ENCODE data around the gene SLC17A7.
A peak's percentile ranks its signal among the peaks of the same experiment; 100 is the strongest.

SLC17A7 gene

GRCh38 chr19:49438261-49438660 is 3.1 kb downstream of the SLC17A7 start:
- Mint-ChIP-seq H3K9me3 (peaks cover 3% of the 10 kb centered on the region), H3K4me1 (peaks cover 27% of the 10 kb centered on the region), H3K36me3 (ENCODE audit: low read depth) (peaks cover 3% of the 10 kb centered on the region), H3K27ac (no peak overlapping the region), H3K4me3 (peak overlapping the region; percentile 0 to 48 (median 14)), H3K27me3 (ENCODE audit: low read depth) (peaks cover 100% of the 10 kb centered on the region)
- TF ChIP-seq, protein P1, sequence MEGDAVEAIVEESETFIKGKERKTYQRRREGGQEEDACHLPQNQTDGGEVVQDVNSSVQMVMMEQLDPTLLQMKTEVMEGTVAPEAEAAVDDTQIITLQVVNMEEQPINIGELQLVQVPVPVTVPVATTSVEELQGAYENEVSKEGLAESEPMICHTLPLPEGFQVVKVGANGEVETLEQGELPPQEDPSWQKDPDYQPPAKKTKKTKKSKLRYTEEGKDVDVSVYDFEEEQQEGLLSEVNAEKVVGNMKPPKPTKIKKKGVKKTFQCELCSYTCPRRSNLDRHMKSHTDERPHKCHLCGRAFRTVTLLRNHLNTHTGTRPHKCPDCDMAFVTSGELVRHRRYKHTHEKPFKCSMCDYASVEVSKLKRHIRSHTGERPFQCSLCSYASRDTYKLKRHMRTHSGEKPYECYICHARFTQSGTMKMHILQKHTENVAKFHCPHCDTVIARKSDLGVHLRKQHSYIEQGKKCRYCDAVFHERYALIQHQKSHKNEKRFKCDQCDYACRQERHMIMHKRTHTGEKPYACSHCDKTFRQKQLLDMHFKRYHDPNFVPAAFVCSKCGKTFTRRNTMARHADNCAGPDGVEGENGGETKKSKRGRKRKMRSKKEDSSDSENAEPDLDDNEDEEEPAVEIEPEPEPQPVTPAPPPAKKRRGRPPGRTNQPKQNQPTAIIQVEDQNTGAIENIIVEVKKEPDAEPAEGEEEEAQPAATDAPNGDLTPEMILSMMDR (IDR thresholded peaks at IDR 0.05; ENCODE audit: unreplicated experiment in 3 of 3): no peak

GRCh38 chr19:49437231-49437630 is 4.1 kb downstream of the SLC17A7 start:
- Mint-ChIP-seq H3K4me1 (peaks cover 24% of the 10 kb centered on the region), H3K4me3 (no peak overlapping the region), H3K27ac (no peak overlapping the region), H3K9me3 (peaks cover 4% of the 10 kb centered on the region), H3K36me3 (ENCODE audit: low read depth) (peaks cover 4% of the 10 kb centered on the region), H3K27me3 (ENCODE audit: low read depth) (peaks cover 100% of the 10 kb centered on the region)
- TF ChIP-seq, protein P1 (IDR thresholded peaks at IDR 0.05; ENCODE audit: unreplicated experiment in 3 of 3): no peak

DNA sequence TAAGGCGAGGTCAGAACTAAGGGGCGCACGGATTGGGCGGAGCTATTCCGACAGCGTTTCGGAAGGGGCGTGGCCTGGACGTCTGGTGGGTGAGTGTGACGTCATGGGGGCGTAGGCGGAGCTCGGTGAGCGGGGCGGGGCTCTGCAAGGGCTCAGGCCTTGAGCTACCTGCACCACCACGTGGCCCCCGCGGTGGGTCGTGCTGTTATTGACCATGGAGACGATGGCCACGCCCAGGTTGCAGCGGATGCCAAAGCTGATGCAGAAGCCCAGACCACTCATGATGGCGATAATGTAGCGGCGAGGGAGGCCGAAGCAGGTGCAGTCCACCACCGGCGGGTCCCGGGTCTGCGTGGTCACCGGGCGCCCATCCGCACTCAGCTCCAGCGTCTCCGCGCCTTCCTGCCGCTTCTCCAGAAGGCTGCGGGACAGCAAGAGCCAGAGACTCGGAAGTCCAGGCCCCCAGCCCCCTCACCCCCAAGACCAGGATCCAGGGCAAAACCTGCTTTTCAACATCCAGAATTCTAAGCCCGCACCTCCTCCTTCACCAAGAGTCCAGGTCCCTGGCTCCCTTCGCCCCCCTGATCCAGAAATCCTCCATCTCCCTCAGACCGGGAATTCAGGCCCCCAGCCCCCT is 4.8 kb downstream of the SLC17A7 start:
- Mint-ChIP-seq H3K36me3 (ENCODE audit: low read depth) (peaks cover 4% of the 10 kb centered on the region), H3K27ac (no peak overlapping the region), H3K4me3 (peak overlapping the region in 1 of 3 experiments; percentile 7), H3K4me1 (peaks cover 17% of the 10 kb centered on the region), H3K9me3 (peaks cover 4% of the 10 kb centered on the region), H3K27me3 (ENCODE audit: low read depth) (peaks cover 100% of the 10 kb centered on the region)
- TF ChIP-seq, protein P1 (IDR thresholded peaks at IDR 0.05; ENCODE audit: unreplicated experiment in 3 of 3): no peak

DNA sequence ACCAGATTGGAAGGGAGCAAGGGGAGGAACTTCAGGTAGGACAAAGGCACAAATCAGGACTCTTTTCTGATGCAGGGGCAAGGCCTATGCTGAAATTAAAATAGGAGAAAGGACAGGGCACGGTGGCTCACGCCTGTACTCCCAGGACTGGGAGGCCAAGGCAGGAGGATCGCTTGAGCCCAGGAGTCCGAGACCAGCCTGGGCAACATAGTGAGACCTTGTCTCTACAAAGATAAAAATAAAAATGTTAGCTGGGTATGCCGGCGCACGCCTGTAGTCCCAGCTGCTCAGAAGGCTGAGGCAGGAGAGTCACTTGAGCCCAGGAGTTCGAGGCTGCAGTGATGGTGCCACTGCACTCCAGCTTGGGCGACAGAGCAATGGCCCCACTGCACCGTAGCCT is 5.7 kb downstream of the SLC17A7 start:
- no peak overlapping the region for H3K27ac Mint-ChIP-seq
- H3K4me3 Mint-ChIP-seq: no peak overlapping the region

GRCh38 chr19:49434907-49435583 is 6.3 kb downstream of the SLC17A7 start:
- Mint-ChIP-seq H3K36me3 (ENCODE audit: low read depth) (peaks cover 4% of the 10 kb centered on the region), H3K27ac (no peak overlapping the region)

More for the DNA sequence above, 5.7 kb downstream of the SLC17A7 start:
- Mint-ChIP-seq H3K36me3 (ENCODE audit: low read depth) (peaks cover 4% of the 10 kb centered on the region), H3K27me3 (ENCODE audit: low read depth) (peaks cover 98% of the 10 kb centered on the region), H3K9me3 (peaks cover 4% of the 10 kb centered on the region), H3K4me1 (peaks cover 12% of the 10 kb centered on the region)
- TF ChIP-seq, protein P1 (IDR thresholded peaks at IDR 0.05; ENCODE audit: unreplicated experiment in 3 of 3): no peak

More at GRCh38 chr19:49434907-49435583, 6.3 kb downstream of the SLC17A7 start:
- peaks cover 6% of the 10 kb centered on the region for H3K9me3 Mint-ChIP-seq
- no peak overlapping the region for H3K4me3 Mint-ChIP-seq
- H3K27me3 Mint-ChIP-seq (ENCODE audit: low read depth): peaks cover 98% of the 10 kb centered on the region
- peaks cover 10% of the 10 kb centered on the region for H3K4me1 Mint-ChIP-seq
- TF ChIP-seq, protein P1 (IDR thresholded peaks at IDR 0.05; ENCODE audit: unreplicated experiment in 3 of 3): no peak

All from nephron (organoid).